Measurements from ENCODE around the gene LAIR2. TPM values are rescaled to one million over a fixed set of nuclear protein-coding genes. Genes with fewer than 3 reads are reported as not detected.
"Not testable (repeated sequence)": the region's sequence is repeated elsewhere in the genome, so short reads cannot be mapped to it uniquely, and the experiment has no call there.

Gene LAIR2
- total RNA-seq, 1 donor from 2014 or later, result 10.4 TPM

GRCh38 chr19:54492568-54492967, 10.1 kb upstream of the LAIR2 start:
- intact Hi-C loops (cut with micrococcal nuclease), result no loop called here

- intact Hi-C loops (cut with micrococcal nuclease), result not testable (repeated sequence)
These were observed 9.6 kb upstream of the LAIR2 start for GRCh38 chr19:54493056-54493455.

DNA sequence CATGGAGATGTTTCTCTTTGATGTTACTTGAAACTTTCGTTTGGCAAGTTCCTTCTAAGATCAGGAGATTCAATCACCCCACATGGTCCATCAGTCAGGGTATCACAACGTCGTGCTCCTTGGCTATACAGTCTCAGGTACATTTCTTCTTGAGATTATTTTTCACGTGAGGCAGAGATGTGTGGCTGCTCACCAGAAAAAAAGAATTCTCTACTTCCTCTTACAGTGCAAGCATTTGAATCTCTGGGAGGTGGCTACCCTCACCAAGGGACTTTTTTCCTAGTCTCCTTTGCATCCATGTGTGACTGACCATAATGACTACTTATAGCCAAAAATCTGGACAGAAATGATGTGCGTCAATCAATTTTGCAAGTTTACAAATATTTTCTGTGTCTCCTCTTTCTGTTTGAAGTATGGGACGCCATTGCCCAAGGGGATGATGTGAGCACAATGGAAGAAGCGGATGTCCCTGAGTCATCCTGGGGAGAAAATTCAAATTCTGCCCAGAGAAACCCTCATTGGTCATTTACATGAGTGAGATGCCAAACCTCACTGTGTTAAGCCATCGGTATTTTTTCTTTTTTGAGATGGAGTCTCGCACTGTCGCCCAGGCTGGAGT, 8.6 kb upstream of the LAIR2 start:
- intact Hi-C loops (cut with micrococcal nuclease), result no loop called here

- intact Hi-C loops (cut with micrococcal nuclease), result not testable (repeated sequence)
These were observed 7.3 kb upstream of the LAIR2 start for GRCh38 chr19:54495284-54495683.

DNA sequence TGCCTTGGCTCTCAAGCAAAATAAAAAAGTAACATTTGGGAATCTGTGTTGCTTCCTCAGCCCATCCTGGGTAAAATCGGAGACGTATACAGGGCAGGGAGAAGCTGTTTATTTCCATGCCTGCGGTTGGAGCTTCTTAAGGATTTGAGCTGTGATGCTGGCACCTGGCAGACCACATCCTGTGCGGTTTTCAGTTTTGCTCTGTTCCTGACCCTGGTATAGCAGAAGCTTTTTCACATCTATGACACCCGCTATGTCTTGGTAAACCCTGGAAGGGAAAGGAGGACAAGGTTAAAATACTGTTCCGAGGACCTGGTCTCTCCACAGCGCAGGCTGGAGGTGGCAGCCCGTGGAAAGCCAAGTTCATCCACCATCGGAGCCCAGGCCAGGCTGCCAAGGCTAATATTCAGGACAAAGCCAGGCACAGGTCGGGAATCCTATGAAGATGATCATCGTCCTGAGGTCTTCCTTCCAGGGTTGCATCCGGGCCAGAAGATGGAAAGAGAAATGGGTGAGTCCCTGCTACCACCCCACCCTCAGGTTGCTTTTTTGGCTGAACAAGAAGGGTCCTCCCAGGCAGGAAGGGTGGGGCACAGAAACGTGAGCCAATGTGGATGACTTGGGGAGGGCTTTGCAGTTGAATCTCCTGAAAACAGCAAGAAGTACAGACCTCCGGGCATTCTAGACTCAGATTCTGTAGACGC, 4.7 kb upstream of the LAIR2 start:
- intact Hi-C loops (cut with micrococcal nuclease), result loop anchor here (2.0 kb wide), 1 partner anchor 15 kb away; no protein-coding TSS in a partner anchor

GRCh38 chr19:54498451-54498772, 4.2 kb upstream of the LAIR2 start:
- intact Hi-C loops (cut with micrococcal nuclease), result not testable (repeated sequence)

DNA sequence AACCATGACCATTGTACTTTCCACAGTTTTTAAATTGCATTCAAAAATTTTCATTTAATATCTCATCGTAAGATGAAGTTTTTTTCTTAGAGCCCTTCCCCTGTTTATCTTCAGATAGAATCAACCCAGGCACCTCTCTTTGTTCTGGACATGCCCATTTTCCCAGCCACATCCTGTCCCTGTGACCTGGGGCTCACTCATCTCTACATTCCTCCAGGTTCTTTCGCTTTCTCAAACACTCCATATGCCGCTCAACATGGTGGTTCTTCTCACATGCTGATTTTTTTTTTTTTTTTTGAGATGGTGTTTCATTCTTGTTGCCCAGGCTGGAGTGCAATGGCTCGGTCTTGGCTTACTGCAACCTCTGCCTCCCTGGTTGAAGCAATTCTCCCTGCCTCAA, 2.9 kb downstream of the LAIR2 start:
- intact Hi-C loops (cut with micrococcal nuclease), result not testable (repeated sequence)

DNA sequence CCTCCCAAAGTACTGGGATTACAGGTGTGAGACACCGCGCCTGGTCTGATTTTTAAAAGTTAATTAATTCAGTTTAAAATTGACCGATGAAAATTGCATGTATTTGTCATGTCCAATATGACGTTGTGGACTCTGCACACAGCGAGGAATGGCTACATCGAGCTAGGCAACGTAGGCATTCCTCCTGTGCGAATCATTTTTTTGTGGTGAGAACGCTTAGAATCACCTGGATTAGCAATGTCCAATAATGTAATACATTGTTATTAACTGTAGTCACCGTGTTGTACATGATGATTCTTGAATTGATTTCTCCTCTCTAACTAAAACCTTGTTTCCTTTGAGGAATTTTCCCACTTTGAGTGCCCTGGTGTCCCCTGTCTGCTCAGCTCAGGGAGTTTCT, 3.4 kb downstream of the LAIR2 start:
- intact Hi-C loops (cut with micrococcal nuclease), result no loop called here

- intact Hi-C loops (cut with micrococcal nuclease), result not testable (repeated sequence)
These were observed 4.5 kb downstream of the LAIR2 start for GRCh38 chr19:54507038-54507717.

GRCh38 chr19:54507824-54508223, 5.2 kb downstream of the LAIR2 start:
- intact Hi-C loops (cut with micrococcal nuclease), result no loop called here

DNA sequence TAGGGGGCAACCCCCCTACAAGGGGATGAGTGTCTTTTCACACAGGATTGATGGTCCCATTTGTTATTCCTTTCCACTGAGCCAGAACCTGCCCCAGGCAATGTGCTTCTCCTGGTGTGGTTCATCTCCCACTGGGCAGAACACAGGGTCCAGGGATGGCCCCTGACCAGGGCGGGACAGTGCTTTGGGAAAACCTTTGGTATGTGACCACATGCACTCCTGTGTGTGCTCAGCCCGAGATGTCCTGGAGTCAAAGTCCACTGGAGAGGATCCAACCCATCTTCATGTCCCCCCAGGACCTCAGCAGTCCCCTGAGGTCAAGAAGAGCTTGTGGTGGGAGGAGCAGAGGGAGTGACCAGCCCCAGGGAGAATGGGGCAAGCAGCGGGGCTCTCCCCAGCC, 5.9 kb downstream of the LAIR2 start:
- intact Hi-C loops (cut with micrococcal nuclease), result not testable (repeated sequence)

DNA sequence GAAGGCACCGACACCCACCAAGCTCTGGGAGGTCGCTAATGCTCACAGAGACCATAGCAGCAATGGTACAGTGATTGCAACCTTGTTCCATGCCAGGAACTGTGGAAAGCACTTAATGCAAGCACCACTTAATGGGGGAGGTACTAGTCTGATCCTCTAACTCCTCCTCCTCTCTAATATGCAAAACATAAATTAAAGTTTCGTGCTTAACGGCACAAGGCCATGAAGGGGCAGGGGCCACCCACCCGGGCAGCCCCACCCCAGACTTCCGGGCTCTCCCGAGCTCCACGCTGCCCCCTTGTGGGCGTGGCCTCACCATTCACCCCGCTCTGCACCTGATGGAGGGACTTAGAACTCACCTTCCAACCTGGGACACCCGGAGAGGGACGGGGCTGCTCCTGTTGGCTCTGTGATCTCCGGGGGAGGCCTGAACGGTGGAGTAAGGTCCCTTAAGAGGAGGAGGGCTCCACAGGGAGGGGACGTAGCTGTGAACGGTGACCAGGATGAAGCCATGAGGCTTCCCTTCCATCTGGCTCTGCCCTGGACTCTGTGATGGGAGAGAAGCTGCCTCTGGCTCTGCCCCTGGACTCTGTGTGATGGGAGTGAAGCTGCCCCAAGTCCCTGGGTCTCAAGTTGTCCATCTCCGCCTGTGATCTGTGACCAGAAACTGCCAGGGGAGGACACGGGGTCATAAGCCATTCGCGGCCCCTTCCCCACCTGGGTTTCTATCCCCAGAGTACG, 6.7 kb downstream of the LAIR2 start:
- intact Hi-C loops (cut with micrococcal nuclease), result not testable (repeated sequence)

- intact Hi-C loops (cut with micrococcal nuclease), result no loop called here
These were observed 12.5 kb downstream of the LAIR2 start for GRCh38 chr19:54515156-54515555.

DNA sequence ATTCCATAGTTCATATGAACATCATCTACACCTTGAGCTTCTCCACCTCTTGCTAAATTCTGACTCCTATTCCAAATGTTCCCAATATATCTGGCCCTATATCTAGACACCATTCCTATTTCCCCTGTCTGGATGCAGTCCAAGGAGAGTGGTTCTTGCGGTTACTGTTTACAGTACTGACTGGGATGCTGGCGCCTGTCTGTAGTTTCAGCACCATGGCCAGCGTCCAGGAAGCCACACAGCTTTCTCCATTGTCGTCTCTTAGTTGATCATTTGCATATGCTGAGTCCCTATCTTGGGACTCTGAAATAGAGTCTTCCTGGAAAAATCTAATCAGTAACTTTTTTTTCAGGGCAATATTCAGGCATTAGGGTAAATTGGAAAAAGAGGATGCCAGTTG, 14.9 kb downstream of the LAIR2 start:
- intact Hi-C loops (cut with micrococcal nuclease), result no loop called here

DNA sequence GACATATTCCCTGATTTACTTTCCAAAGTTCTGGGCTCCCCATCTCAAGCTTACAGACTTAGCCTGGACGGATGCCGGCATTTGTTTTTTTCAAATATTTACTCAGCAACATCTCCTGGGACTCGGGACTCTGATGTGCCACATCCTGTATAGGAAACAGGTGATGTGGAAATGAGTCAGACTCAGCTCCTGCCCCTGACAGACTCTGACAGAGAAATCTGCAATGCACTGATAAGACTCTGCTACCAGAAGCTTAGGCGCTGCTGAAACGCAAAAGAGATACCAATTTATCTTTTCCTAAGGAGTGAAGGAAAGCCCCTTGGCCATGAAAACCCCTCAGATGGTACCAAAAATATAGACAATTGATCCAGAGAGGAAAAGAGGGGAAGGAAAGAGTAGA, 16.2 kb downstream of the LAIR2 start:
- intact Hi-C loops (cut with micrococcal nuclease), result no loop called here

DNA sequence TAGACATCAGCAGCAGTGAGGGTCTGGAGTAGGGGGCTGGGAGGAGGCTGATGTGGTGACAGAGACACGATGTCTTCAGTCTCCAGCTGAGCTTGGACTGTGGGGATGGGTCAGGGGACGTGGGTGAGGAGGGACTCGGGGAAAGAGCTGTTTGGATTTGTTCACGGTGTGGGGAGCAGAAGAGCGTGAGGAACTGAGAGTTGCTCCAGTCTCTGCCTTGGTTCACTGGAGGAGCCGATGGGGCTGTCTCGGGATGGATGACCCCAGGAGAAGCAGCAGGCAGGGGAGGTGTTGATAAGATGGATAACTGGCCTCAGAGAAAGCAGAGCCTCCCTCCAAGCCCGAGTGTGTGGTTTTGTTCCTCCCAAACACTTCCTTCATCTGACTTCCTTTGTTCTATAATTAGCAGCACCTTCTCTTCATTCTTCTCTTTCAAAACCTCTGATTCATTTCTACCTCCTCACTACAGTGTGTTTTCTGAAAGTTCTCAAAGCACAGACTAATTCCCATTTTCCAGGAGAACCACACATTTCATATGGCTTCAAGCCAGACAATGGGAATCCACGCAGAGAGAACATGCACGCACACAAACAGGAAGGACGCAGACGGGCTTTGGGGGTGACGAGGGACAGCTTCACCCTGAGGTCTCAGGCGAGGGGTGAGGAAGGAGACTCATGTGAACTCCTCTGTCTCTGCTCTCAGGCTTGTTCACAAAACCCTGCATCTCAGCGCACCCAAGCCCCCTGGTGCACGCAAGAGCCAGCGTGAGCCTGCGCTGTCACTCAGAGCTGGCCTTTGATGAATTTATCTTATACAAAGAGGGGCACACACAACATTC, 18.6 kb downstream of the LAIR2 start:
- intact Hi-C loops (cut with micrococcal nuclease), result no loop called here

GRCh38 chr19:54521860-54522513, 19.4 kb downstream of the LAIR2 start:
- intact Hi-C loops (cut with micrococcal nuclease), result no loop called here

DNA sequence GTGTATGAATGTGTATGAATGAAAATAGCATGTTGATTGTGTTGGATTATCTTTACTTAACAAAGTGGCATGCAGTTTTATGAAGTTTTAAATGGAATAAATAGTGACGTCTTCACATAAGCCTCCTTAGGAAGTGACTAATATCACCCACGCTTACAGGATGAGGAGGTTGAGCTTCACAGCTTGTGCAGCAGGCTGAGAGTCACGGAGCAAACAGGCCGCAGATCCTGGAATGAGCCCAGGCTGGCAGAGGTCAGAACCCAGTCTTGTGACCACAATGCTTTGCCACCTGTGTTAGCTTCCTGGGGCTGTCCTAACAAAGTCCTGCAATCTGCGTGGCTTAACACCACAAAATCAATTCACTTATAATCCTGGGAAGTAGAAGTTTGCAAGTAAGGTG, 20.8 kb downstream of the LAIR2 start:
- intact Hi-C loops (cut with micrococcal nuclease), result no loop called here

GRCh38 chr19:54525636-54526035, 23.0 kb downstream of the LAIR2 start:
- intact Hi-C loops (cut with micrococcal nuclease), result no loop called here

DNA sequence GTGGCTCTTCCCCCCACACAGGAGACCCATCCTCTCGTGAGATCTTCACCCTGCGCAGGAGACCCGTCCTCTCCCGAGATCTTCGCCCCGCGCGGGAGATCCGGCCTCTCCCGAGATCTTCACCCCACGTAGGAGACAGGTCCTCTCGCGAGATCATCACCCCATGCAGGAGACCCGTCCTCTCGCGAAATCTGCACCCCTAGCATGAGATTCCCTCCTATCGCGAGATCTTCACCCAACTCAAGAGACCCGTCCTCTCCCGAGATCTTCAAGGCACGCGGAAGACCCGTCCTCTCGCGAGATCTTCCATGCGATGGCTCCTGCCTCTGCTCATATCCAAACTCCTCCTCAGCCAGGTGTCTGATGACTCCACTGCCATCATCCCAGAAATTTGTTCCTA, 24.3 kb downstream of the LAIR2 start:
- intact Hi-C loops (cut with micrococcal nuclease), result no loop called here

- intact Hi-C loops (cut with micrococcal nuclease), result no loop called here
These were observed 28.2 kb downstream of the LAIR2 start for GRCh38 chr19:54530866-54531265.
